ENCODE measurements around the gene TWNK.

TWNK gene

GRCh38 chr10:100998991-100999741 is 11.8 kb downstream of the TWNK start (continued):
- TF ChIP-seq PRDM10 (tag by site-specific recombination; IDR thresholded peaks at IDR 0.05) (0 out of 2 replicates have a peak, but pooled peaks have one; percentile 5), MYNN (tag by site-specific recombination; IDR thresholded peaks at IDR 0.05; ENCODE audit: borderline replicate concordance) (no peak), ZNF426 (tag by site-specific recombination; IDR thresholded peaks at IDR 0.05) (no peak), ZBTB1 (tag by site-specific recombination; IDR thresholded peaks at IDR 0.05) (no peak), ZNF311 (tag by site-specific recombination; IDR thresholded peaks at IDR 0.05; ENCODE audit: borderline replicate concordance) (no peak), ZNF670 (tag by site-specific recombination; IDR thresholded peaks at IDR 0.05; ENCODE audit: low read depth) (no peak), ZNF266 (tag by site-specific recombination; IDR thresholded peaks at IDR 0.05; ENCODE audit: low read depth) (no peak), ZNF324 (tag by site-specific recombination; IDR thresholded peaks at IDR 0.05) (peak; percentile 18; the same call in 1 of the 2 replicates), TCF7L2 (IDR thresholded peaks at IDR 0.05; ENCODE audit: borderline replicate concordance, low read depth, low read length) (no peak), EGR2 (tag by site-specific recombination; IDR thresholded peaks at IDR 0.05; ENCODE audit: low read depth) (peak; percentile 34), ZNF707 (tag by site-specific recombination; IDR thresholded peaks at IDR 0.05) (no peak), ZNF114 (tag by site-specific recombination; IDR thresholded peaks at IDR 0.05) (no peak), HIC1 (tag by site-specific recombination; IDR thresholded peaks at IDR 0.05) (peak; percentile 94), KLF10 (tag by site-specific recombination; IDR thresholded peaks at IDR 0.05) (peak; percentile 69), ZBTB10 (tag by site-specific recombination; IDR thresholded peaks at IDR 0.05) (peak; percentile 79), HOXA7 (CRISPR knock-in tag; IDR thresholded peaks at IDR 0.05; ENCODE audit: borderline replicate concordance) (no peak), GFI1B (tag by site-specific recombination; IDR thresholded peaks at IDR 0.05) (no peak), KLF8 (tag by site-specific recombination; IDR thresholded peaks at IDR 0.05) (peak; percentile 83; the same call in 1 of the 2 replicates), ZNF350 (tag by site-specific recombination; IDR thresholded peaks at IDR 0.05) (no peak), ZNF580 (tag by site-specific recombination; IDR thresholded peaks at IDR 0.05) (peak; percentile 64; the same call in 1 of the 2 replicates), ZNF391 (tag by site-specific recombination; IDR thresholded peaks at IDR 0.05; ENCODE audit: borderline replicate concordance, low read depth) (no peak)
